BJ (cell line): ENCODE results near the gene CARF. TPM values are rescaled to one million over a fixed set of nuclear protein-coding genes. Genes with fewer than 3 reads are reported as not detected.

ENCODE experiments used
- CTCF ChIA-PET: fragments of 350-600 bp; formaldehyde crosslinking; extraction: SDS; loops from one replicate; lab custom pipeline; 2021; ENCODE audit warnings: antibody characterized with exemption, inconsistent platforms; lab: Yijun Ruan, JAX
- POLR2A ChIA-PET: fragments of 300-600 bp; sonication (Branson Sonifier 250); formaldehyde crosslinking; extraction: SDS; loops from one replicate; lab custom pipeline; 2021; ENCODE audit warnings: antibody characterized with exemption; lab: Charles Lee
- DNase-seq: peaks from one replicate; pipeline ENCODE4 v3.0.0-alpha.2; 2011; ENCODE audit warnings: low read depth
- H3K27me3 ChIP-seq: 2 replicates; pipeline ENCODE4 v1.6.0; 2011; ENCODE audit warnings: low read length; ENCODE audit not compliant: control insufficient read depth, insufficient read depth
- H3K36me3 ChIP-seq: 2 replicates; pipeline ENCODE4 v1.5.1; 2011; ENCODE audit warnings: low read length; ENCODE audit not compliant: control insufficient read depth, insufficient read depth
- H3K4me3 ChIP-seq: 2 replicates; pipeline ENCODE4 v1.5.1; 2011; ENCODE audit warnings: low read depth, mild to moderate bottlenecking, control low read depth, low read length
- CTCF ChIP-seq: IDR thresholded peaks from 2 replicates; pipeline ENCODE4 v1.5.1; 2011; ENCODE audit warnings: low read depth, mild to moderate bottlenecking, control low read depth, inconsistent platforms, low read length, moderate library complexity; ENCODE audit not compliant: insufficient read depth
- polyA plus RNA-seq: library from polyadenylated mRNA; depleted of rRNA; stranded (reverse); fragments of >200 nt; gene quantifications from 2 replicates; pipeline ENCODE4 v1.2.3, GENCODE V29; 2011

Gene CARF
- polyA plus RNA-seq, 1 experiment: 4.1 TPM

- POLR2A ChIA-PET: no interaction called here
- no peak for DNase-seq
Measured at GRCh38 chr2:203003716-203004115, 91.6 kb downstream of the CARF start.

GRCh38 chr2:203014456-203015199 lies 102.6 kb downstream of the CARF start, which contains the start of gene NBEAL1:
Gene NBEAL1 (plus strand): TSS chr2:203014875. CDS start chr2:203016385, 1,510 bp downstream.
- no peak for TF ChIP-seq CTCF
- no peaks in the 10 kb centered on the region; the same call in 1 of the 2 replicates for H3K36me3 ChIP-seq
- ChIA-PET CTCF (interaction anchor here (0.9 kb wide), 1 partner anchor 14 kb away, joined by 4 read pairs; no protein-coding TSS in a partner anchor), POLR2A (interaction anchor here (0.6 kb wide), 1 partner anchor 9 kb away, joined by 11 read pairs; no protein-coding TSS in a partner anchor)
- H3K27me3 ChIP-seq: no peaks in the 10 kb centered on the region; the same call in 1 of the 2 replicates
- DNase-seq: peak; percentile 95
- peak within 1 kb of the TSS; percentile 100 for H3K4me3 ChIP-seq

More at GRCh38 chr2:203003716-203004115, 91.6 kb downstream of the CARF start:
- TF ChIP-seq CTCF: no peak
- no peaks in the 10 kb centered on the region for H3K27me3 ChIP-seq
- H3K36me3 ChIP-seq: no peaks in the 10 kb centered on the region
- CTCF ChIA-PET: no interaction called here
- no peak overlapping the region for H3K4me3 ChIP-seq

GRCh38 chr2:203016716-203017115 lies 104.6 kb downstream of the CARF start:
- ChIA-PET POLR2A (no interaction called here), CTCF (no interaction called here)
- no peak for TF ChIP-seq CTCF
- peak overlapping the region; percentile 39 for H3K4me3 ChIP-seq
- H3K27me3 ChIP-seq: no peaks in the 10 kb centered on the region
- DNase-seq: no peak
- H3K36me3 ChIP-seq: no peaks in the 10 kb centered on the region; the same call in 1 of the 2 replicates

GRCh38 chr2:203018181-203018580 lies 106.1 kb downstream of the CARF start:
- no peaks in the 10 kb centered on the region for H3K27me3 ChIP-seq
- no peaks in the 10 kb centered on the region; the same call in 1 of the 2 replicates for H3K36me3 ChIP-seq
- ChIA-PET POLR2A (no interaction called here), CTCF (no interaction called here)
- H3K4me3 ChIP-seq: peak overlapping the region; percentile 28
- no peak for DNase-seq
- no peak for TF ChIP-seq CTCF

GRCh38 chr2:203019142-203019541 lies 107.1 kb downstream of the CARF start:
- no peaks in the 10 kb centered on the region for H3K27me3 ChIP-seq
- H3K36me3 ChIP-seq: no peaks in the 10 kb centered on the region; the same call in 1 of the 2 replicates
- no peak for TF ChIP-seq CTCF
- DNase-seq: no peak
- H3K4me3 ChIP-seq: no peak overlapping the region; the same call in 1 of the 2 replicates
- POLR2A ChIA-PET: no interaction called here
- CTCF ChIA-PET: no interaction called here
